GM23338 (cell line): Measurements from ENCODE around the gene UTS2R.

Experiments
- CTCF ChIP-seq, 2 experiments: fragments of 200-600 bp in 1 of 2; sonication (generic) in 1 of 2; conservative IDR thresholded peaks; 2 replicates each; pipeline versions ENCODE4 v1.5.1 to v1.6.1; 2016 to 2017; ENCODE audit warnings: antibody characterized with exemption in 2 of 2, low read depth in 2 of 2, mild to moderate bottlenecking in 2 of 2, moderate library complexity in 1 of 2
- POLR2AphosphoS5 ChIP-seq: IDR thresholded peaks from 2 replicates; pipeline ENCODE4 v1.6.1; 2016; ENCODE audit warnings: antibody characterized with exemption, low read depth
- REST ChIP-seq: IDR thresholded peaks from one replicate; pipeline ENCODE4 v1.6.1; 2018; ENCODE audit warnings: antibody characterized with exemption; ENCODE audit not compliant: unreplicated experiment
- ZNF114 ChIP-seq: fragments of 250-450 bp; sonication (Bioruptor Pico); IDR thresholded peaks from 2 replicates; pipeline ENCODE4 v1.5.0; 2020; ENCODE audit warnings: mild to moderate bottlenecking, moderate library complexity
- ZNF462 ChIP-seq: fragments of 250-450 bp; sonication (Bioruptor Pico); IDR thresholded peaks from 2 replicates; pipeline ENCODE4 v1.5.0; 2020; ENCODE audit warnings: mild to moderate bottlenecking, moderate library complexity

GRCh38 chr17:82339634-82340580 lies 31.7 kb upstream of the UTS2R start:
- no peak for TF ChIP-seq POLR2AphosphoS5
- no peak for TF ChIP-seq ZNF462 (CRISPR knock-in tag)
- no peak for TF ChIP-seq REST
- no peak for TF ChIP-seq CTCF (conservative IDR thresholded peaks at IDR 0.05; ENCODE audit: low read depth in 2 of 2)
- TF ChIP-seq ZNF114 (CRISPR knock-in tag), result no peak
